Choroid plexus epithelial cell (primary cell): ENCODE data around the gene UBASH3B.

Source experiments
- DNase-seq: peaks from one replicate; pipeline ENCODE4 v3.0.0-alpha.2; 2010; ENCODE audit warnings: low read depth
- H3K4me3 ChIP-seq: 2 replicates; pipeline ENCODE4 v1.5.1; 2011; ENCODE audit warnings: low read depth, mild to moderate bottlenecking, control low read depth, low read length, moderate library complexity
- CTCF ChIP-seq: conservative IDR thresholded peaks from 2 replicates; pipeline ENCODE4 v1.5.1; 2011; ENCODE audit warnings: low read depth, mild to moderate bottlenecking, control low read depth, inconsistent platforms, low read length, moderate library complexity

The UBASH3B gene

DNA sequence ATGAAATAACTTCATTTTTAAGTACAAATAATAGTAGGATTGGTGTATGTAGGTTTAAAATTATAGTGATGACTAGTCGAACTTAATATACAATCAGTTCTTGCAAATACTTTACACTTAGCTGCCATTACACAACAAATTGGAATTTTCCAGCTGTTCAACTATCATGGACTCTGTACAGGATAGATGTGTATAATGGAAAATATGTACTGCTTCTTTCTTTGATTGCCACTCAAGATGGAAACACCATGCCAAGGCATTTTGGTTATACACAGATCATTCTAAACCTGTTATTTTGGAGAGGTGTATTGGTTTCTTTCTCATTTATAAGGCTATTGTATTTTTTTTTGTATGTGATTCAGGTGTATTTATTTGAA is 158.4 kb downstream of the UBASH3B start:
- no peak for DNase-seq
- TF ChIP-seq CTCF: no peak
- no peak overlapping the region for H3K4me3 ChIP-seq

- peak; percentile 26 for DNase-seq
- H3K4me3 ChIP-seq: no peak overlapping the region
- peak; percentile 56 for TF ChIP-seq CTCF
These were observed 158.9 kb downstream of the UBASH3B start for GRCh38 chr11:122814401-122814800.

DNA sequence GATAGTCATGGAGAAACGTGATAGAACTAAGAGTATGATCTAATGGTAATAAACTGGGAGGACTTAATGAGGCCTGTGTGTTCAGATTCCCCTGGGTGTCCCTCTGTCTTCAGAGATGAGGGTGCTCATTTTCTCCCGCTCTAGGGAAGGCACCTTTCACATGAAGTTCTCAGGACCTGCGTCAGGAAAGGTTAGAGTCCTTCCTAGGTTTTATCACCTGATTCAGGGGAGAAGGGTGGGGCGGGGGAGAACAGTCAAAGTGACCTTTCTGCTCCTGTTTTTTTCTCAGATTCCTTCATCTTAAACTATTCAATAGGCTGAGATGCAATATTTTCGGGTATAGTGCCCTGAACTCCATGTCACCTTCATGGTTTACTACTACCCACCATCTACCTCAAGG is 160.4 kb downstream of the UBASH3B start:
- H3K4me3 ChIP-seq: no peak overlapping the region
- DNase-seq: no peak
- no peak for TF ChIP-seq CTCF

- no peak for DNase-seq
- no peak for TF ChIP-seq CTCF
These were observed 161.4 kb downstream of the UBASH3B start for GRCh38 chr11:122816761-122817520.

DNA sequence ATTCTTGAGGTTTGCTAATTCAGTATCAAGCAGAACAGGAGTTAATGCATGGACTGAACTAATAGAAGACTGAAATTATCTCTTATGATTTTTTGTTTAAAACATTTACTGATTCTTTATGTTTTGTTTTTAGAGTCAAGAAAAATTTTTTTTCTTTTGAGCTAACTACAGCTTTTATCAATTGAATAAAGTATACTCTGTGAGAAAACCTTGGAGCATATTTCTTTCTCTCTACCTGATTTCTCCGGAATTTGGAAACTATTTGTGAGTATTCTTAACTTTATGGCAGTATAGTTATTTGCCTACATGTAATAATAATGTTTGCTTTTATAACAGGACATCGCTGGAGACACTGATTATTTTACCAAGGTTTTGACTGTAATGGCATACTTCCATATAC is 164.6 kb downstream of the UBASH3B start:
- TF ChIP-seq CTCF: no peak
- no peak for DNase-seq
- no peak overlapping the region for H3K4me3 ChIP-seq

More at GRCh38 chr11:122816761-122817520, 161.4 kb downstream of the UBASH3B start:
- H3K4me3 ChIP-seq: no peak overlapping the region

- DNase-seq: no peak
- no peak overlapping the region for H3K4me3 ChIP-seq
- no peak for TF ChIP-seq CTCF
These were observed 165.6 kb downstream of the UBASH3B start for GRCh38 chr11:122821169-122821568.

DNA sequence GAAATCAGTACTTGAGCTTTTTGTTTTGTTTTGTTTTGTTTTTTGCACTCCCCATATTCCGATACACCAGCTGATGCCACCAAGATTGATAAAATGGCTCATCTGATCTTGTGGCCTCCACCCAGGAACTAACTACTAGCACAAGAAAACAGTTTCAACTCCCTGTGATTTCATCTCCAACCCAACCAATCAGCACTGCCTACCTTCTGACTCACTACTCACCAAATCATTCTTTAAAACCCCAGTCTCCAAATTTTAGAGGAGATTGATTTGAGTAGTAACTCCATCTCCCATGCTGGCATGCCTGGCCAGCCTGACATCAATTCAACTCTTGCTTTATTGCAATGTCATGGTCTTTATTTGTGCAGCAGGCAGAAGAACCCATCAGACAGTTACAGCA is 166.7 kb downstream of the UBASH3B start:
- no peak overlapping the region for H3K4me3 ChIP-seq

More for the DNA sequence above, 166.7 kb downstream of the UBASH3B start:
- DNase-seq: no peak
- no peak for TF ChIP-seq CTCF
